WI38 (cell line): Measurements from ENCODE around the gene BTBD16.

ENCODE experiments used
- H3K4me3 ChIP-seq: 2 replicates; pipeline ENCODE4 v1.5.1; 2011; ENCODE audit warnings: low read depth, mild to moderate bottlenecking, control low read depth, low read length
- TF ChIP-seq, protein P1 (sequence below): IDR thresholded peaks from 2 replicates; pipeline ENCODE4 v1.5.1; 2012; ENCODE audit warnings: low read depth, mild to moderate bottlenecking, control low read depth, low read length

BTBD16 gene

GRCh38 chr10:122248356-122249302 lies 22.5 kb upstream of the BTBD16 start:
- TF ChIP-seq, protein P1, sequence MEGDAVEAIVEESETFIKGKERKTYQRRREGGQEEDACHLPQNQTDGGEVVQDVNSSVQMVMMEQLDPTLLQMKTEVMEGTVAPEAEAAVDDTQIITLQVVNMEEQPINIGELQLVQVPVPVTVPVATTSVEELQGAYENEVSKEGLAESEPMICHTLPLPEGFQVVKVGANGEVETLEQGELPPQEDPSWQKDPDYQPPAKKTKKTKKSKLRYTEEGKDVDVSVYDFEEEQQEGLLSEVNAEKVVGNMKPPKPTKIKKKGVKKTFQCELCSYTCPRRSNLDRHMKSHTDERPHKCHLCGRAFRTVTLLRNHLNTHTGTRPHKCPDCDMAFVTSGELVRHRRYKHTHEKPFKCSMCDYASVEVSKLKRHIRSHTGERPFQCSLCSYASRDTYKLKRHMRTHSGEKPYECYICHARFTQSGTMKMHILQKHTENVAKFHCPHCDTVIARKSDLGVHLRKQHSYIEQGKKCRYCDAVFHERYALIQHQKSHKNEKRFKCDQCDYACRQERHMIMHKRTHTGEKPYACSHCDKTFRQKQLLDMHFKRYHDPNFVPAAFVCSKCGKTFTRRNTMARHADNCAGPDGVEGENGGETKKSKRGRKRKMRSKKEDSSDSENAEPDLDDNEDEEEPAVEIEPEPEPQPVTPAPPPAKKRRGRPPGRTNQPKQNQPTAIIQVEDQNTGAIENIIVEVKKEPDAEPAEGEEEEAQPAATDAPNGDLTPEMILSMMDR = no peak

GRCh38 chr10:122249303-122249850 lies 21.7 kb upstream of the BTBD16 start:
- H3K4me3 ChIP-seq = no peak overlapping the region
- TF ChIP-seq, protein P1 = no peak

More at GRCh38 chr10:122248356-122249302, 22.5 kb upstream of the BTBD16 start:
- H3K4me3 ChIP-seq = no peak overlapping the region

DNA sequence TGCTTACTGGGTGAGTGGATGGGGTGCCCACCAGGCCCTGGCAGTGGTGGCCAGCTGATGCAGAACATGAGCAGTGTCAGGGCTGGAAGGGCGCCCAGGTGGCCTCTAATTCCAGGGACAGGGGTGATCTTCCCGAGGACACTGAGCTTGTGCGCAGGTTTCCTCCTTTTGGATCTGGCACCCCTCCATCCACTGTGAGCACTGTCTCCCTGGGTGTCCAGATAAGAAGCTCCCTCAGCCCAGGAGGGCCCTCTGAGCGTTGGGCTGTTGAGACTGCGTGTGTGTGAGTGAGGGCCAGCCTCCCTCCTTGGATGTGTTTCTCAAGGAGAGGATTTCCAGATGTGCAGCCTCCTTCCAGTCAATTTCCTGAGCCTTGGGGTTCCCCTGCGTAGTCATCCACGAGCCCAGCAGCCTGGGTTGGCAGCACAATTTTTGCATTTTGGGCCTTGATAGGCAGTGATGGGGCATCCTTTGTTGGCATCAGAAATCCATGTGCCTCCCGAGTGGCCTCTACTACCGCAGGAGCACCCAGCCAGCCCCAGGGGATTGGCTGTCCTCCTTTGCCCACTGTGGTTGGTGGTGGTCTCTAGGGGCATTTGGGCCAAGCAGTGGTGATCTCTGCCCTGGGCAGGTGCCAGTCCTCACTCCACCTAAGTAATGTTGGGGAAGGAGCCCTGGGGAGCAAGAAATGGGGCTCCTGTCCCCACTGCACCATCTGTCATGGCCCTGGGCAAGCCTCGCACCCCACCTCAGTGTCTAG lies 20.9 kb upstream of the BTBD16 start:
- TF ChIP-seq, protein P1 = no peak
- H3K4me3 ChIP-seq = no peak overlapping the region

DNA sequence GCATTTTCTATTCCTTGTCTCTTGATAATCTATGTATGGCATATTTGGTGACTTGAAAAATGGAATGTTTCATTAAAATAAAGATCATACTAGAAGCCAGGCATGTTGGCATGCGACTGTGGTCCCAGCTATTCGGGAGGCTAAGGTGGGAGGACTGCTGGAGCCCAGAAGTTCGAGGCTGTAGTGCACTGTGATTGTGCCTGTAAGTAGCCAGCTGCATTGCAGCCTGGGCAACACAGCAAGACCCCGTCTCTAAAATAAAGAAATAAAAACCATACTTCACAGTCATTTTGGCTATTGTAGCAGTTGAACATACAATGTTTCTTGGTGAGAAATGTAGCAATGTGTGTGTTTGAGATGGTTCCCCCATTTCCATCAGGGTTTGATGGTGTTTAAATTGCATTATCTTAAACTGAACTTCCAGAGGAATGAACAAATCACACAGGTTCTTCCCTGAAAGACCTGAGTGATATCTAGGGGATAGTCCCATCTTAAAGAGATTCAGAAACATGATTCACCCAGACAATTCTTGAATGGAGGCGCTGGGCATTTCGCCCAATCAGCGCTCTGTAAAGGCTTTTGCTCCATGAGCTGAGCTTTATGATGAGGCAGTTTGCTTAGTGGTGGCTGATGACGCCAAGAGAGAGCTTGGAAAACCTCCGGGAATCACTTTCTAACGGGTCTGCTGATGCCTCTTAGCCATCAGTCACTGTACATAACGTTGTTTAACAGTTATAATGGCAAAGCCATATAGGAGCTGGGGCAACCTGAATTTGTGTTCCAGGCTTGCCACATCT lies 19.4 kb upstream of the BTBD16 start:
- TF ChIP-seq, protein P1 = no peak
- no peak overlapping the region for H3K4me3 ChIP-seq

GRCh38 chr10:122252805-122253204 lies 18.3 kb upstream of the BTBD16 start:
- TF ChIP-seq, protein P1 = no peak

GRCh38 chr10:122253605-122254004 lies 17.5 kb upstream of the BTBD16 start:
- H3K4me3 ChIP-seq = no peak overlapping the region
- TF ChIP-seq, protein P1 = no peak

More at GRCh38 chr10:122252805-122253204, 18.3 kb upstream of the BTBD16 start:
- H3K4me3 ChIP-seq = no peak overlapping the region
